Measurements from ENCODE around the gene POU3F1.

POU3F1 gene

GRCh38 chr1:38004284-38005108 is 42.1 kb downstream of the POU3F1 start:
- DNase-seq (ENCODE audit: low spot score), result no peak

GRCh38 chr1:38003261-38004250 is 43.0 kb downstream of the POU3F1 start:
- peak; percentile 44 for DNase-seq (ENCODE audit: low spot score)

- DNase-seq (ENCODE audit: low spot score), result peak; percentile 82
Measured at GRCh38 chr1:38000529-38001455, 45.8 kb downstream of the POU3F1 start.

- no peak for DNase-seq (ENCODE audit: low spot score)
Measured at GRCh38 chr1:38000233-38000528, 46.4 kb downstream of the POU3F1 start.

- peak; percentile 68 for DNase-seq (ENCODE audit: low spot score)
Measured at GRCh38 chr1:37999430-38000232, 47.0 kb downstream of the POU3F1 start.

- no peak for DNase-seq (ENCODE audit: low spot score)
Measured at GRCh38 chr1:37998913-37999429, 47.6 kb downstream of the POU3F1 start.

GRCh38 chr1:37998089-37998808 is 48.3 kb downstream of the POU3F1 start:
- DNase-seq (ENCODE audit: low spot score), result no peak

GRCh38 chr1:37997256-37998088 is 49.1 kb downstream of the POU3F1 start:
- DNase-seq (ENCODE audit: low spot score), result no peak

- peak; percentile 87 for DNase-seq (ENCODE audit: low spot score)
Measured at GRCh38 chr1:37995751-37996345, 50.7 kb downstream of the POU3F1 start.

- DNase-seq (ENCODE audit: low spot score), result no peak
Measured at GRCh38 chr1:37994886-37995566, 51.6 kb downstream of the POU3F1 start.
